ENCODE results near the gene CCDC69.
"Not testable (repeated sequence)": the region's sequence is repeated elsewhere in the genome, so short reads cannot be mapped to it uniquely, and the experiment has no call there.

The CCDC69 gene

DNA sequence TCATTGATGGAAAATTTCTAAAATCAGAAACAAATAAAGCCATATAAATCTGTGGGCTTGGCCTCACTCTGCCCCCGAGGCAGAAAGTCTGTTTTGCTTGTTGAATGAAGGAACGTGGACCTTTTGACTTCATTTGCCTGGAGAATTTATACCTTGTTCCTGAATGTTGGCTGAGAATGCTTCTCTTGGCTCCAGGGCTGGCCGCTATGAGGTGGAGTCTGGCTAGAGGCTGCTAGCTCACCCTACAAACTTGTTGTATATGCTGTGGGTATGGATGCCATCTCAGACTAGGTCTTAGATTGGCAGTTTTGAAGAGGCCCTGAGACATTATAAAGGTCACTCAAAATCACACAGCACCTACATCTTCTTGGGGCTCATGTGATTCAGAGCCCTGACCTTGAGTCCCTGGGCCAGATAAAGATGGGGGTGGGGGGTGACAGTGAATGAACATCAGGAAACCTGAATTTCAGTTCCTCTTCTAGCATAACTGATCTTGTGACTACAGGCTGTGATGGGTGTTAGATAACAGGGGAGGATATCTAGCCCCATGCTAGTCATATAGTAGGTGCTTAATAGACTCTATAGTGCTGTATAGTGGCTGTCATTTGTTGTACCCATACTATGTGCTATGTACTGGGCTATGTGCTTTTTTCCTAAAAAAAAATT, 31.9 kb upstream of the CCDC69 start:
- no peaks in the 10 kb centered on the region for H3K27me3 ChIP-seq
- no peak overlapping the region for H3K27ac ChIP-seq
- no peaks in the 10 kb centered on the region for H3K36me3 ChIP-seq
- H3K4me1 ChIP-seq (ENCODE audit: control insufficient read depth in 1 of 2, insufficient read depth in 1 of 2, low read depth in 1 of 2, low read length in 1 of 2), result peaks cover 43 to 46% of the 10 kb centered on the region in 2 experiments
- TF ChIP-seq, protein P1, sequence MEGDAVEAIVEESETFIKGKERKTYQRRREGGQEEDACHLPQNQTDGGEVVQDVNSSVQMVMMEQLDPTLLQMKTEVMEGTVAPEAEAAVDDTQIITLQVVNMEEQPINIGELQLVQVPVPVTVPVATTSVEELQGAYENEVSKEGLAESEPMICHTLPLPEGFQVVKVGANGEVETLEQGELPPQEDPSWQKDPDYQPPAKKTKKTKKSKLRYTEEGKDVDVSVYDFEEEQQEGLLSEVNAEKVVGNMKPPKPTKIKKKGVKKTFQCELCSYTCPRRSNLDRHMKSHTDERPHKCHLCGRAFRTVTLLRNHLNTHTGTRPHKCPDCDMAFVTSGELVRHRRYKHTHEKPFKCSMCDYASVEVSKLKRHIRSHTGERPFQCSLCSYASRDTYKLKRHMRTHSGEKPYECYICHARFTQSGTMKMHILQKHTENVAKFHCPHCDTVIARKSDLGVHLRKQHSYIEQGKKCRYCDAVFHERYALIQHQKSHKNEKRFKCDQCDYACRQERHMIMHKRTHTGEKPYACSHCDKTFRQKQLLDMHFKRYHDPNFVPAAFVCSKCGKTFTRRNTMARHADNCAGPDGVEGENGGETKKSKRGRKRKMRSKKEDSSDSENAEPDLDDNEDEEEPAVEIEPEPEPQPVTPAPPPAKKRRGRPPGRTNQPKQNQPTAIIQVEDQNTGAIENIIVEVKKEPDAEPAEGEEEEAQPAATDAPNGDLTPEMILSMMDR (IDR thresholded peaks at IDR 0.05), result no peak
- no peaks in the 10 kb centered on the region for H3K9me3 ChIP-seq
- no peak overlapping the region for H3K4me3 ChIP-seq (ENCODE audit: low read depth in 1 of 2, low read length in 1 of 2)

DNA sequence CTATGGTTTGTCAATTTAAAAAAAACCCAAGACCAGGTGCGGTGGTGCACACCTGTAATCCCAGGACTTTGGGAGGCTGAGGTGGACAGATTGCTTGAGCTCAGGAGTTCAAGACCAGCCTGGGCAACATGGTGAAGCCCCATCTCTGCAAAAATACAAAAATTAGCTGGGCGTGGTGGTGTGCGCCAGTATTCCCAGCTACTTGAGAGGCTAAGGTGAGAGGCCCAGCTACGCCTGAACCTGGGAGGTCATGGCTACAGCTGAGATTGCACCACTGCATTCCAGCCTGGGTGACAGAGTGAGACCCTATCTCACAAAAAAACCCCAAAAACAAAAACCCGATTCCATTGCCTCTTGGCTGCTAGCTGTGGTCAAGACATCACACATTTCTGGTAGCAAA, 31.1 kb upstream of the CCDC69 start:
- not testable (repeated sequence) for H3K4me3 ChIP-seq (ENCODE audit: low read depth in 1 of 2, low read length in 1 of 2); H3K9me3 ChIP-seq; H3K27me3 ChIP-seq; H3K36me3 ChIP-seq
- Histone ChIP-seq H3K4me1 (ENCODE audit: control insufficient read depth in 1 of 2, insufficient read depth in 1 of 2, low read depth in 1 of 2, low read length in 1 of 2) (peaks cover 43 to 46% of the 10 kb centered on the region in 2 experiments), H3K27ac (peak overlapping the region; percentile 92)

DNA sequence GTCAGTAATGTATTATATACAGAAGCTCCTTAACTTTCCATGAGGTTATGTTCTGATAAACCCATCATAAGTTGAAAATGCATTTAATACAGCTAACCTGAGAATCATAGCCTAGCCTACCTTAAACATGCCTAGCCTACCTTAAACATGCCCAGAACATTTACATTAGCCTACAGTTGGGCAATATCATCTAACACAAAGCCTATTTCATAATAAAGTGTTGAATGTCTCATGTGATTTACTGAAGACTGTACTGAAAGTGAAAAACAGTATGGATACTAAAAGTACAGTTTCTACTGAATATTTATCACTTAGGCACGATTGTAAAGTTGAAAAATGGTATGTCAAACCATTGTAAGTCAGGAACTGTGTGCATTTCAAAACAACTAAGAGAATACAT, 30.7 kb upstream of the CCDC69 start:
- Histone ChIP-seq H3K9me3 (no peaks in the 10 kb centered on the region), H3K27me3 (no peaks in the 10 kb centered on the region), H3K36me3 (no peaks in the 10 kb centered on the region), H3K4me3 (ENCODE audit: low read depth in 1 of 2, low read length in 1 of 2) (no peak overlapping the region), H3K4me1 (ENCODE audit: control insufficient read depth in 1 of 2, insufficient read depth in 1 of 2, low read depth in 1 of 2, low read length in 1 of 2) (peaks cover 43 to 46% of the 10 kb centered on the region in 2 experiments), H3K27ac (peak overlapping the region; percentile 92)
- TF ChIP-seq, protein P1 (IDR thresholded peaks at IDR 0.05), result no peak

- TF ChIP-seq, protein P1 (IDR thresholded peaks at IDR 0.05), result no peak
- Histone ChIP-seq H3K9me3 (no peaks in the 10 kb centered on the region), H3K4me1 (ENCODE audit: control insufficient read depth in 1 of 2, insufficient read depth in 1 of 2, low read depth in 1 of 2, low read length in 1 of 2) (peaks cover 42 to 43% of the 10 kb centered on the region in 2 experiments), H3K36me3 (no peaks in the 10 kb centered on the region), H3K27me3 (no peaks in the 10 kb centered on the region), H3K4me3 (ENCODE audit: low read depth in 1 of 2, low read length in 1 of 2) (peak overlapping the region; percentile 78 to 83), H3K27ac (peak overlapping the region; percentile 92)
Measured at GRCh38 chr5:151253605-151253950, 29.7 kb upstream of the CCDC69 start.

DNA sequence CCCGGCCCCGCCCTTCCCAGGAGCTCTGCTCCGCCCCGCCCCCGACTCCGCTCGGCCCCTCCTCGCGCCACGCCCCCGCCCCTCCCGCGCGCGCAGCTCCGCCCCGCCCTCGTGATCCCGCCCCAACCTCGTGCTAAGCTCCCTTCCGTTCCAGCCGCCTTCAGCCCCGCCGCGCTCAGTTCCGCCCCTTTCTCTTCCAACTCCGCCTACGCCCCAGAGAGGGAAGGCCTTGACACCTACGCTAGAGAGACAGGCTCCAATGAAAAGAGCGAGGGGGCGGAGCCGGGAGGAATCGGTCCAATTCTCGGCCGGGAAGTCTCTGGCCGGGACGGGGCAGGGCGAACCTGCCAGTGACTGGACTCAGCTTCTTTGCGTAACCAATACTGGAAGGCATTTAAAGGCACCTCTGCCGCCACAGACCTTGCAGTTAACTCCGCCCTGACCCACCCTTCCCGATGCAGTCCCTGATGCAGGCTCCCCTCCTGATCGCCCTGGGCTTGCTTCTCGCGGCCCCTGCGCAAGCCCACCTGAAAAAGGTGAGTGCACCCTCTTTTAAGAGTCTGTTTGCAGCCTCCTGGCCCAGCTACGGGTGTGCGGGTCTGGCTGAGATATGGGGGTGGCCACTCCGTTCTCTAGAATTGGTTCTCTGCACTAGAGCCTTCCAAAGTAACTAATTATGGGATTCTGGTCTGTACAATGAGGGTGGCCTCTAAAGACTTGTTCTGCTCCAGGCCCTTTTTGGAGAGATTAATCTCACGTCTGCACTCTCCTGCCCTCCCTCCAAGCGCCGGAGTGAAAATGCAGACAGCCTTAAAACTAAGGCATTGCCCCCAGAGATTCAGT, 29.1 kb upstream of the CCDC69 start, which contains the start of gene GM2A:
Gene GM2A, plus strand, starts transcription at position 424 of the 843 bp plus-strand sequence. Its CDS starts 32 bp downstream, at position 456.
- Histone ChIP-seq H3K4me1 (ENCODE audit: control insufficient read depth in 1 of 2, insufficient read depth in 1 of 2, low read depth in 1 of 2, low read length in 1 of 2) (peaks cover 36 to 37% of the 10 kb centered on the region in 2 experiments), H3K36me3 (no peaks in the 10 kb centered on the region), H3K27ac (peak within 1 kb of the TSS; percentile 92), H3K27me3 (no peaks in the 10 kb centered on the region), H3K9me3 (no peaks in the 10 kb centered on the region), H3K4me3 (ENCODE audit: low read depth in 1 of 2, low read length in 1 of 2) (peak within 1 kb of the TSS; percentile 78 to 83)
- TF ChIP-seq, protein P1 (IDR thresholded peaks at IDR 0.05), result no peak

DNA sequence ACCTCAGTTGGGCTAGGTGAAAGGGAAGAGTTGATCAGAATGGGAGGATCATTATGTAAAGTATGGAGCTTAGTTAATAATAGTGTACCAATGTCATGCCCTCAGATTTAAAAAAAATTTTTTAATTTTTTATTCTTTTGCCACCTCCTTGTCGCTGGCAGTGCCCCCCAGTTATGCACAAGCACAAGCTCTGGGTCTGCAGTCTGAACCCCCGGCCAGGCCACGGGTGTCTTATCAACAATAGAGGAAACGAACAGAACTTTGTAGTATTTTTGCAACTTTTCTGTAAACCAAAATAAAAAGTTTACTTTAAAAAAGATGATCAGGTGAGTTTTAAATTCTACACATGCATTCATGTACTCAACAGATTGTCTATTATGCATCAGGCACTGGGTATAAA, 27.7 kb upstream of the CCDC69 start:
- Histone ChIP-seq H3K27me3 (no peaks in the 10 kb centered on the region), H3K9me3 (no peaks in the 10 kb centered on the region), H3K27ac (peak overlapping the region; percentile 92), H3K4me1 (ENCODE audit: control insufficient read depth in 1 of 2, insufficient read depth in 1 of 2, low read depth in 1 of 2, low read length in 1 of 2) (peaks cover 29 to 33% of the 10 kb centered on the region in 2 experiments), H3K36me3 (no peaks in the 10 kb centered on the region), H3K4me3 (ENCODE audit: low read depth in 1 of 2, low read length in 1 of 2) (peak overlapping the region in 1 of 2 experiments; percentile 67)
- TF ChIP-seq, protein P1 (IDR thresholded peaks at IDR 0.05), result no peak

All from neutrophil (primary cell).